Measurements from ENCODE around the gene DHX38.
A peak's percentile ranks its signal among the peaks of the same experiment; 100 is the strongest.

DHX38 gene

GRCh38 chr16:72123426-72123825 is 29.8 kb downstream of the DHX38 start:
- no peak for DNase-seq

- no peak for DNase-seq
These were observed 30.5 kb downstream of the DHX38 start for GRCh38 chr16:72124148-72124547.

- peak; percentile 25 for DNase-seq
These were observed 31.4 kb downstream of the DHX38 start for GRCh38 chr16:72124761-72125634.

GRCh38 chr16:72125635-72126428 is 32.2 kb downstream of the DHX38 start:
- no peak for DNase-seq

- DNase-seq = no peak
These were observed 32.8 kb downstream of the DHX38 start for GRCh38 chr16:72126429-72126765.

GRCh38 chr16:72128701-72129100 is 35.1 kb downstream of the DHX38 start:
- DNase-seq = no peak

- no peak for DNase-seq
These were observed 36.5 kb downstream of the DHX38 start for GRCh38 chr16:72129976-72130656.

GRCh38 chr16:72131036-72131435 is 37.4 kb downstream of the DHX38 start:
- no peak for DNase-seq

GRCh38 chr16:72132726-72133125 is 39.1 kb downstream of the DHX38 start:
- DNase-seq = no peak

GRCh38 chr16:72134507-72134906 is 40.9 kb downstream of the DHX38 start:
- DNase-seq = no peak

- no peak for DNase-seq
These were observed 43.9 kb downstream of the DHX38 start for GRCh38 chr16:72137380-72138063.

- no peak for DNase-seq
These were observed 44.5 kb downstream of the DHX38 start for GRCh38 chr16:72138064-72138572.

- no peak for DNase-seq
These were observed 46.3 kb downstream of the DHX38 start for GRCh38 chr16:72139908-72140307.

- DNase-seq = no peak
These were observed 48.8 kb downstream of the DHX38 start for GRCh38 chr16:72142476-72142875.

- DNase-seq = no peak
These were observed 56.2 kb downstream of the DHX38 start for GRCh38 chr16:72149676-72150464.

- DNase-seq = no peak
These were observed 65.7 kb downstream of the DHX38 start for GRCh38 chr16:72159386-72159785.

- no peak for DNase-seq
These were observed 66.2 kb downstream of the DHX38 start for GRCh38 chr16:72159801-72160200.

GRCh38 chr16:72162105-72162692 is 68.6 kb downstream of the DHX38 start:
- DNase-seq = no peak

Data from effector CD8-positive, alpha-beta T cell (primary cell).